Keratinocyte (primary cell): ENCODE data around the gene ZDHHC21. TPM values are rescaled to one million over a fixed set of nuclear protein-coding genes. Genes with fewer than 3 reads are reported as not detected.

ENCODE experiments used
- DNase-seq: peaks from one replicate; pipeline ENCODE4 v3.0.0-alpha.2; 2011; ENCODE audit warnings: low read depth, missing footprints, low spot score
- FAIRE-seq: peaks from 2 replicates; lab custom pipeline; 2011; peaks lifted over from hg19 to GRCh38; lab: Jason Lieb, UNC
- H2AFZ ChIP-seq: 2 replicates; pipeline ENCODE4 v1.6.0; 2012; ENCODE audit warnings: low read length, control low read depth, inconsistent platforms; ENCODE audit not compliant: control insufficient read depth
- H3K27ac ChIP-seq: 2 replicates; pipeline ENCODE4 v1.5.1; 2011; ENCODE audit warnings: low read length; ENCODE audit not compliant: control insufficient read depth, insufficient read depth
- H3K27me3 ChIP-seq: 3 replicates; pipeline ENCODE4 v1.6.0; 2011; ENCODE audit warnings: low read length; ENCODE audit not compliant: control insufficient read depth, insufficient read depth; ENCODE audit errors: extremely low read depth
- H3K36me3 ChIP-seq, 2 experiments: 2 replicates in 1 of 2; 3 replicates in 1 of 2; pipeline ENCODE4 v1.5.1; 2011; ENCODE audit warnings: low read length in 2 of 2, mild to moderate bottlenecking in 1 of 2; ENCODE audit not compliant: control insufficient read depth in 2 of 2, insufficient read depth in 2 of 2; ENCODE audit errors: extremely low read depth in 1 of 2
- H3K4me1 ChIP-seq: 3 replicates; pipeline ENCODE4 v1.5.1; 2011; ENCODE audit warnings: low read length; ENCODE audit not compliant: control insufficient read depth, insufficient read depth; ENCODE audit errors: extremely low read depth
- H3K4me2 ChIP-seq: 3 replicates; pipeline ENCODE4 v1.6.0; 2011; ENCODE audit warnings: low read depth, low read length; ENCODE audit not compliant: control insufficient read depth, insufficient read depth; ENCODE audit errors: extremely low read depth
- H3K4me3 ChIP-seq, 3 experiments: fragments of 200-600 bp in 1 of 3; sonication (generic) in 1 of 3; 2 replicates in 2 of 3; 3 replicates in 1 of 3; pipeline ENCODE4 v1.5.1; 2011 to 2016; ENCODE audit warnings: low read length in 3 of 3, mild to moderate bottlenecking in 3 of 3, control low read depth in 2 of 3, inconsistent platforms in 1 of 3, low read depth in 1 of 3, mixed read lengths in 1 of 3, mixed run types in 1 of 3, moderate library complexity in 1 of 3; ENCODE audit not compliant: control insufficient read depth in 2 of 3, insufficient read depth in 2 of 3; ENCODE audit errors: extremely low read depth in 1 of 3
- H3K79me2 ChIP-seq: 2 replicates; pipeline ENCODE4 v1.6.0; 2012; ENCODE audit warnings: low read length; ENCODE audit not compliant: control insufficient read depth, insufficient read depth
- H3K9ac ChIP-seq: 3 replicates; pipeline ENCODE4 v1.6.0; 2011; ENCODE audit warnings: low read length; ENCODE audit not compliant: control insufficient read depth, insufficient read depth; ENCODE audit errors: extremely low read depth
- H3K9me1 ChIP-seq: 3 replicates; pipeline ENCODE4 v1.6.0; 2011; ENCODE audit warnings: low read length; ENCODE audit not compliant: control insufficient read depth, insufficient read depth; ENCODE audit errors: extremely low read depth
- H3K9me3 ChIP-seq: 2 replicates; pipeline ENCODE4 v1.5.1; 2012; ENCODE audit warnings: low read depth, low read length; ENCODE audit not compliant: control insufficient read depth
- H4K20me1 ChIP-seq: 3 replicates; pipeline ENCODE4 v1.6.0; 2011; ENCODE audit warnings: low read length; ENCODE audit not compliant: control insufficient read depth, insufficient read depth; ENCODE audit errors: extremely low read depth
- EZH2 ChIP-seq: IDR thresholded peaks from one replicate; pipeline ENCODE4 v1.6.1; 2012; ENCODE audit warnings: inconsistent platforms, mild to moderate bottlenecking, low read length, moderate library complexity
- dilution Hi-C: fragments of 300-500 bp; cut with MboI; formaldehyde crosslinking; loops from one replicate; pipeline ENCODE4 v1.7.0; 2020; ENCODE audit warnings: low sequenced_read_pairs; ENCODE audit not compliant: extremely low pct_ligation_motif_present
- polyA plus RNA-seq, 5 experiments: library from polyadenylated mRNA; depleted of rRNA in 3 of 5; stranded (reverse) in 3 of 5; stranded (forward) in 1 of 5; unstranded in 1 of 5; fragments of >200 nt; gene quantifications; 1 replicate in 1 of 5; 2 replicates in 3 of 5; 3 replicates in 1 of 5; pipeline versions ENCODE4 v1.2.1 to v1.2.3, GENCODE V29; 2011 to 2012; ENCODE audit warnings: missing spikeins in 2 of 5, low read depth in 1 of 5, low replicate concordance in 1 of 5
- TF ChIP-seq, protein P1 (sequence below), 3 experiments: IDR thresholded peaks in 1 of 3; conservative IDR thresholded peaks in 1 of 3; optimal IDR thresholded peaks in 1 of 3; 2 replicates in 2 of 3; 3 replicates in 1 of 3; pipeline versions ENCODE3 to v1.5.1; 2011; ENCODE audit warnings: low read length in 3 of 3, mild to moderate bottlenecking in 3 of 3, moderate library complexity in 2 of 3, control low read depth in 1 of 3, inconsistent platforms in 1 of 3; ENCODE audit not compliant: insufficient read depth in 2 of 3; ENCODE audit errors: extremely low read depth in 1 of 3

Gene ZDHHC21
- polyA plus RNA-seq, 1 donor (not counting 4 experiments of a cell fraction or from before 2014, with no cell fraction given): 4.2 TPM

DNA sequence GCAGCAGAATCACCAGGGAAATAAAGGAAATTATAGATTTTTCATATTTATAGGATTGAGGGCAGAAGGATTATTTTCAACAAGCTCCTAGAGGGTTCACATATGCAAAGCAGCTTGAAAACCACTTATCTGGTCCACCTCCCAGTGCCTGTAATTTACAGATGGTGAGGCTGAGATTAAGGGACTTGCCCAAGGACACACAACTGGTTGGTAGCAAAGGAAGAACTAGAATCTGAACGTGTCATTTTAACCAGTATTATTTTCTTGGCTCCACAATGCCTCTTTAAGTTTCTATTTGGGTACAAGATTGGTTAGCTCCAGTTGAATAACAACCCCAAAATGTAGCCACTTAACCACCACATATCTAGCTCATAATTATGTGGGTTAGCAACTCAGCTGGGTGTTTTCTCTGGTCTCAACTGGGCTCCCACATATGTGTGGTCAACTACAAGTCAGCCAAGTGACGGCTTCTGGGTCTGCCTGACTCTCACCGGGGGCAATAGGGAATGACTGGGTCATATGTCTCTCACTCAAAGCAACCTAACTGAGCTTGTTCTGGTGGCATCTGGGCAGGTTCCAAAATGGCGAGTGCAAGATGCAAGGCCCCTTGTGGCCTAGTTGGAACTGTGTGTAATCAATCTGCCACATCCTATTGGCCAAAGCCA is 127.7 kb downstream of the ZDHHC21 start:
- no peaks in the 10 kb centered on the region for H3K9me1 ChIP-seq
- H3K9ac ChIP-seq: no peak overlapping the region
- no peak overlapping the region for H3K27ac ChIP-seq
- H4K20me1 ChIP-seq: no peaks in the 10 kb centered on the region
- no peaks in the 10 kb centered on the region for H3K79me2 ChIP-seq
- no peak overlapping the region for H2AFZ ChIP-seq
- no peaks in the 10 kb centered on the region for H3K36me3 ChIP-seq
- no peaks in the 10 kb centered on the region for H3K4me1 ChIP-seq
- no peak overlapping the region for H3K4me2 ChIP-seq
- FAIRE-seq (no peak), DNase-seq (no peak)
- no peaks in the 10 kb centered on the region for H3K9me3 ChIP-seq
- H3K4me3 ChIP-seq: no peak overlapping the region
- no peaks in the 10 kb centered on the region for H3K27me3 ChIP-seq
- TF ChIP-seq, protein P1, sequence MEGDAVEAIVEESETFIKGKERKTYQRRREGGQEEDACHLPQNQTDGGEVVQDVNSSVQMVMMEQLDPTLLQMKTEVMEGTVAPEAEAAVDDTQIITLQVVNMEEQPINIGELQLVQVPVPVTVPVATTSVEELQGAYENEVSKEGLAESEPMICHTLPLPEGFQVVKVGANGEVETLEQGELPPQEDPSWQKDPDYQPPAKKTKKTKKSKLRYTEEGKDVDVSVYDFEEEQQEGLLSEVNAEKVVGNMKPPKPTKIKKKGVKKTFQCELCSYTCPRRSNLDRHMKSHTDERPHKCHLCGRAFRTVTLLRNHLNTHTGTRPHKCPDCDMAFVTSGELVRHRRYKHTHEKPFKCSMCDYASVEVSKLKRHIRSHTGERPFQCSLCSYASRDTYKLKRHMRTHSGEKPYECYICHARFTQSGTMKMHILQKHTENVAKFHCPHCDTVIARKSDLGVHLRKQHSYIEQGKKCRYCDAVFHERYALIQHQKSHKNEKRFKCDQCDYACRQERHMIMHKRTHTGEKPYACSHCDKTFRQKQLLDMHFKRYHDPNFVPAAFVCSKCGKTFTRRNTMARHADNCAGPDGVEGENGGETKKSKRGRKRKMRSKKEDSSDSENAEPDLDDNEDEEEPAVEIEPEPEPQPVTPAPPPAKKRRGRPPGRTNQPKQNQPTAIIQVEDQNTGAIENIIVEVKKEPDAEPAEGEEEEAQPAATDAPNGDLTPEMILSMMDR (optimal IDR thresholded peaks at IDR 0.05 in 1 of 3, IDR thresholded peaks at IDR 0.05 in 1 of 3, conservative IDR thresholded peaks at IDR 0.05 in 1 of 3; ENCODE audit: extremely low read depth in 1 of 3, insufficient read depth in 2 of 3, low read length in 3 of 3): no peak
- TF ChIP-seq EZH2: no peak
- dilution Hi-C loops: no loop called here

DNA sequence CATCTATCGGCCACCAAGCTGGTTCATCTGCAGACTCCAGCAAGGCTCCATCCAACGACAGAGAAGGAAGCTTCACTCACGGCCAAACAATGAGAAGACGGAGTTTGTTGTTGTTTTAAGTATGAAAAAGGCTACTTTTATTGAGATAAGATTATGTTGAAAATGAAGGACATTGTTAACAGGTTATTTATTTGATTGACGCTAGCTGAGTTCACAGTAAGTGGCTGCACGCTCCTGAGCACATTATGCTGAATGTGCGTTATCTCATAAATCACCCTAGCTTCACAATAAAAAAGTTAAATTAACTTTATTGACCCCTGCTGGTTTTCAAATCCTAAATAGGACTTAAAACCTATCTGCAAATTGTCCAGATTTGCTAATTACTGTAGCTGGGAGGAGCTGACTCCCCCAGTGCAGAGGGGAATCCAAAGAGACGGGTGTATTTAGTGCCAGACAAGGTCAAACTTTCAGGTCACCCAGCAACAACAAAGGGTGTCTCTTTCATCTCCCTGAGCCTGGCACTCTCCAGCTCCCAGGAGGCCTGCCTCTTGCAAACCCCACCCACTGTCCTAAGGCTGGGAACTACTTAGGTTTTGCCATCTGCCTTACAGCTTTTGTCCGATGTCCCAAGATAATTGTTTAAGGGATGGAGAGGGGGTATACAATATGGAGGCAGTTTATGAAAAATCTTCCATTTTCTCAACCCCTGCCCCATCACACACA is 129.2 kb downstream of the ZDHHC21 start:
- H3K4me2 ChIP-seq: no peak overlapping the region
- no peaks in the 10 kb centered on the region for H3K9me3 ChIP-seq
- no peaks in the 10 kb centered on the region for H3K4me1 ChIP-seq
- H3K36me3 ChIP-seq: no peaks in the 10 kb centered on the region
- dilution Hi-C loops: no loop called here
- no peaks in the 10 kb centered on the region for H3K27me3 ChIP-seq
- H3K79me2 ChIP-seq: no peaks in the 10 kb centered on the region
- H3K27ac ChIP-seq: no peak overlapping the region
- H3K9me1 ChIP-seq: no peaks in the 10 kb centered on the region
- H3K4me3 ChIP-seq: no peak overlapping the region
- no peak for FAIRE-seq
- H4K20me1 ChIP-seq: no peaks in the 10 kb centered on the region
- TF ChIP-seq, protein P1 (optimal IDR thresholded peaks at IDR 0.05 in 1 of 3, IDR thresholded peaks at IDR 0.05 in 1 of 3, conservative IDR thresholded peaks at IDR 0.05 in 1 of 3; ENCODE audit: extremely low read depth in 1 of 3, insufficient read depth in 2 of 3, low read length in 3 of 3): no peak
- TF ChIP-seq EZH2: no peak
- H3K9ac ChIP-seq: no peak overlapping the region
- no peak for DNase-seq
- no peak overlapping the region for H2AFZ ChIP-seq
